GM21825 (cell line): Measurements from ENCODE around the gene OBSCN.

Source experiments
- ATAC-seq: cut with Tn5 transposase; IDR thresholded peaks from one replicate; pipeline ENCODE4 v1.9.1; 2021; ENCODE audit warnings: mild to moderate bottlenecking, moderate library complexity; ENCODE audit not compliant: unreplicated experiment

OBSCN gene

GRCh38 chr1:228374711-228375577 is 167.1 kb downstream of the OBSCN start:
- ATAC-seq, result no peak

GRCh38 chr1:228375578-228376261 is 167.9 kb downstream of the OBSCN start:
- ATAC-seq, result no peak

GRCh38 chr1:228376262-228376628 is 168.4 kb downstream of the OBSCN start:
- no peak for ATAC-seq

DNA sequence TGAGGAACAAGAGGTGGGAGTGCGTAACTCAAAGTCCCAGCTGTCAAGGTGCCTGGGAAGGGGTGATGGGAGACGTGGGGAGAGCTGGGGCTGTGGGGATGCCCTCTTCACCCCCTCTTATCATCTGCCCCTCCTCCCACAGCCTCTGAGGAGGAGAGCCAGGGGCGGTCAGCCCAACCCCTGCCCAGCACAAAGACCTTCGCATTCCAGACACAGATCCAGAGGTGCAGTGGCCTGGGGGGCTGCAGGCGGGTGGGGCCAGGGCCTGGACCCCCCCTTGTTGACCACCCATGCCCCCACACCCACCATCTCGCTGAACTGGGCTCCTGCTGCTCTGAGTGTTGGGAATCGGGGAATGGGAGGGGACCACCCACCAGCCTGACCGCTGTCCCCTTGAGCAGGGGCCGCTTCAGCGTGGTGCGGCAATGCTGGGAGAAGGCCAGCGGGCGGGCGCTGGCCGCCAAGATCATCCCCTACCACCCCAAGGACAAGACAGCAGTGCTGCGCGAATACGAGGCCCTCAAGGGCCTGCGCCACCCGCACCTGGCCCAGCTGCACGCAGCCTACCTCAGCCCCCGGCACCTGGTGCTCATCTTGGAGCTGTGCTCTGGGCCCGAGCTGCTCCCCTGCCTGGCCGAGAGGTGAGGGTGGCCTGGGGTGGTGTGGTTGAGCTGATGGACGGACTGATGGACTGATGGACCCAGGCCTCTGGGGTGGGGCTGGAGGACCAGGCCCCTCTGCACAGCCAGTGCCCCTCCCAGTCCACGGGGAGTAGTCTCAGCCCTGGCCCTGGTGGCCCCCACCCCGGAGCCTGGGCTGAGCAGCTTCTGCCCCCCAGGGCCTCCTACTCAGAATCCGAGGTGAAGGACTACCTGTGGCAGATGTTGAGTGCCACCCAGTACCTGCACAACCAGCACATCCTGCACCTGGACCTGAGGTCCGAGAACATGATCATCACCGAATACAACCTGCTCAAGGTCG is 169.1 kb downstream of the OBSCN start:
- no peak for ATAC-seq

DNA sequence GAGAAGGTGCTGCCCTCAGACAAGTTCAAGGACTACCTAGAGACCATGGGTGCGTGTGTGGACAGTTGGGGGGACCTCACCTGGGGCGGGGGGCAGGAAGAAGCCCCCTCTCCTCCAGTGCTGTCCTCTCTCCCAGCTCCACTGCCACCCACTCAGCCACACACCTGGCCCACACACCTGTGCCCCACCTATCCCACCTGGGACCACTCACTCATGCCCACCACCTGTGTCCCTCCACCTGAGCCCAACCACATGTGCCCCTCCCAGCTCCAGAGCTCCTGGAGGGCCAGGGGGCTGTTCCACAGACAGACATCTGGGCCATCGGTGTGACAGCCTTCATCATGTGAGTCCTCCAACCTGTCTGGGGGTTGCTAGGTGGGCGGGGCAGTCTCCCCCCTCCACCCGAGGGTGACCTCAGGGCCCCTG is 169.8 kb downstream of the OBSCN start:
- ATAC-seq, result no peak

- no peak for ATAC-seq
Observed at GRCh38 chr1:228378090-228378872, 170.4 kb downstream of the OBSCN start.

GRCh38 chr1:228378873-228379460 is 171.1 kb downstream of the OBSCN start:
- no peak for ATAC-seq

- no peak for ATAC-seq
Observed at GRCh38 chr1:228379666-228380065, 171.8 kb downstream of the OBSCN start.

GRCh38 chr1:228381356-228381755 is 173.5 kb downstream of the OBSCN start:
- no peak for ATAC-seq

- ATAC-seq, result no peak
Observed at GRCh38 chr1:228383773-228384172, 175.9 kb downstream of the OBSCN start.

GRCh38 chr1:228385232-228385631 is 177.4 kb downstream of the OBSCN start:
- ATAC-seq, result no peak

DNA sequence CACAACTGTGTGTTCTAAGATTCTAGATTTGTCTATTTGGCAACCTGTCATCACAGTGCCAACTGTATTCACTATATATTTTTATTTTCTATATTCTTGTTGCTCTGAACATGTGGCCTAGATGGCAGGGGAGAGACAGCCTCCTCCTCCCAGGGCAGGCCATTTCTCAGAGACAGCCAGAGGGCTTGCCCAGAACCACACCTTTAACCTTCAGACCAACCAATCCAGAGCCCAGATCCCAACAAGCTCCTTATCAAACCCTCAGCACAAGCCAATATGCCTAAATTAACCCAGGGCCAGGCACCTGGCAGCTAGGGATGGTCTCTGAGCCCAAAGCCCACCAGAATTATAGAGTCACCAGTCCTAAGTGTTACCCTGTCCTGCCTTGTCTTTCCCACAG is 179.5 kb downstream of the OBSCN start:
- ATAC-seq, result no peak

GRCh38 chr1:228390649-228391048 is 182.8 kb downstream of the OBSCN start:
- ATAC-seq, result no peak

DNA sequence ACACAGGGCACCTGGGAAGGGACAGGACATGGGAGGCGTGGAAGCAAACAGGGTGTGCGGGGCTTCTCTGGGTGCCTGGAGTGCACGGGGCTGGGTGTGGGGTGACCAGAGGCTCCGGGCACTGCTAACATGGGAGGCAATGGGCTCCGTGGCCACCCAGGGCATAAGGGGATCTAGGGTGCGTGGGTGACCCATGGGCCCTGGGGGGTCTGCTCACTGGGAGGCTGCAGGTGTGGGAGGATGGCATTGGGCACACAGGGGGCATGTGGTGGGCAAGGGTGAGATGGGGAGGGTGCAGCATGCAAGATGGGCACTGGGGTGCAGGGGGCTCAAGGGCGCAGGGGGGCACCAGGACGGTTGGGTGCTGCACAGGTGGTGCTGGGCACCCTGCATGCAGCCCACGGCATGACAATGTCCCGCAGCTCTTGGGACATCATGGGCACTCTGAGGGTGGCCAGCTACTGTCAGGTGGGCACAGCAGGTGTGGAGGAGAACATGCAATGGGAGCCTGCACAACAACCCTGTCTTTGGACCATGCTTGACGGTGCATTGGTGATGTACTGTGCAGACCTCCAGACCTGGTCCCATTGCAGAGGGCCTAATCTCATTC is 183.7 kb downstream of the OBSCN start:
- no peak for ATAC-seq

GRCh38 chr1:228392111-228392936 is 184.5 kb downstream of the OBSCN start:
- no peak for ATAC-seq

DNA sequence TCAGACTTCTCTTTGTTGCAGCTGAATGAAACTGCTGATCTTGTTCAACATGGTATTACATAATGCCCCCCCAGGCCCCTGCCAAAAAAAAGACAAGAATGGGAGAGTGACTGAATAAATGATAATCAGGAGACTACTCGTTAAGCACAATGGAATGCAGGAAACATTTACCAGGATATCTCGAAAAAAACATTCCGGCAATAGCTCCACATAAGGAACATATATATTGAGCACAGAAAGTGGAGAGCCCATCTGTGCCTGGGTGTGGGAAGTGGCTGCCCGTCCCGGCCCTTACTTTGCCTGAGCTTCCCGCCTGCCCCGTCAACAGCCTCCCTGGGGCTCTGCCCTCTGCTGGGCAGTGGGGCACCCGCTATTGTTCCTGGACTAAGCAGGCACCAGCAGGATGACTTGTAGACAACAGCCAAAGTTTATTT is 185.4 kb downstream of the OBSCN start:
- no peak for ATAC-seq

DNA sequence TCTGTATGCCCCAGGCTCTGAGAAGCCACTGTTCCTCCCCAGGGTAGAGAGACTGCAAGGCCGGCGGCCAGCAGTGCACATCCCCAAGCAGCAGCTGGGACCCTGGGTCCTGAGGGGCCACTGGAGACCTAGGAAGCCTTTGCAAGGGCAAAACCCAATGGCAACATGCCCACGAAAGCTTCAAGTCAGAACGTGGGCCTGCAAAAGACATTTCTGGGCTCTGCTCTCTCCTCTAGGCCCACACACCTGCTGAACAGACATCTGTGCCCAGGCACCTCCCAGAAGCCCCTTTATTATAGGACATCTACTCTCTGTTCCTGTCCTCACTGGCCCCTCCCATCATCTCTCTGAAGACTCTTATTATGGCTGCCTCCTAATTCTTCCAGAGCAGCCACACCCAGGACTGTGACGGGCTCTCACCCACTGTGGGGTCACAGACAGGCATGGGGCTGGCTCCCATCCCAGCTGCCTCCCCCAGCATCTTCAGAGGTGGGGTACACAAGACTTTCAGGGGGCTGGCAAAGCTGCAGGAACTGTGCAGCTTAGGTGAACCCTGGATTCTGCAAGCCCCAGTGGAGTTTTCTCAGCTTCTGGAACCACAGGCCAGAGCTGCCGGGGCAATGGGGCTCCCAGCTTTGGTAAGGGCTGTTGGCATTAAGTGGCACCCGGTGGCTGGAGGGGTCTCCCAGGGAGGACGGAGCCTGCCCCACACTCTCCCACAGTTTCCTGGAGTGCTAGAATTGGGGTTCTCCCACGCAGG is 186.1 kb downstream of the OBSCN start:
- no peak for ATAC-seq
